K562 (cell line): ENCODE results near the gene TUBB4B. TPM values are rescaled to one million over a fixed set of nuclear protein-coding genes. Genes with fewer than 3 reads are reported as not detected.
A peak's percentile ranks its signal among the peaks of the same experiment; 100 is the strongest.

Experiments used
- BACH1 ChIP-seq: fragments of 200-800 bp; sonication (Bioruptor generic); IDR thresholded peaks from 2 replicates; pipeline ENCODE4 v1.6.1; 2016; ENCODE audit warnings: missing genetic modification characterization, missing compliant biosample characterization
- DLX4 ChIP-seq: fragments of 250-450 bp; sonication (Bioruptor Pico); IDR thresholded peaks from 2 replicates; pipeline ENCODE4 v1.6.1; 2021; ENCODE audit warnings: mild to moderate bottlenecking
- DMBX1 ChIP-seq: fragments of 250-450 bp; sonication (Bioruptor Pico); IDR thresholded peaks from 2 replicates; pipeline ENCODE4 v1.8.0; 2022; ENCODE audit warnings: inconsistent platforms, mild to moderate bottlenecking, moderate library complexity, borderline replicate concordance
- ETV5 ChIP-seq: sonication (generic); formaldehyde crosslinking; IDR thresholded peaks from 2 replicates; pipeline ENCODE4 v1.4.0; 2020; ENCODE audit warnings: low read depth, mild to moderate bottlenecking, missing genetic modification reagents
- FIP1L1 ChIP-seq: fragments of 200-400 bp; formaldehyde crosslinking; IDR thresholded peaks from 2 replicates; pipeline ENCODE4 v1.6.1; 2018; ENCODE audit warnings: mild to moderate bottlenecking, low read depth, low read length; ENCODE audit not compliant: poor library complexity, severe bottlenecking
- FOS ChIP-seq: IDR thresholded peaks from 3 replicates; pipeline ENCODE4 v1.6.1; 2011; ENCODE audit not compliant: insufficient read length; ENCODE audit errors: extremely low read depth
- KAT7 ChIP-seq: sonication (generic); formaldehyde crosslinking; IDR thresholded peaks from 2 replicates; pipeline ENCODE4 v1.8.0; 2022; ENCODE audit warnings: missing genetic modification reagents, mild to moderate bottlenecking, borderline replicate concordance
- KDM5B ChIP-seq: fragments of 200-600 bp; sonication (generic); IDR thresholded peaks from 2 replicates; pipeline ENCODE4 v1.6.1; 2012; ENCODE audit warnings: low read depth, mild to moderate bottlenecking, moderate library complexity, low read length, control low read depth, inconsistent platforms; ENCODE audit not compliant: insufficient replicate concordance
- MCM2 ChIP-seq: fragments of 450-650 bp; IDR thresholded peaks from 2 replicates; pipeline ENCODE4 v1.6.1; 2017; ENCODE audit warnings: low read depth, mild to moderate bottlenecking
- NR1H2 ChIP-seq: sonication (generic); formaldehyde crosslinking; IDR thresholded peaks from 2 replicates; pipeline ENCODE4 v1.4.0; 2020; ENCODE audit warnings: mild to moderate bottlenecking, missing genetic modification reagents
- POLR2G ChIP-seq: fragments of 200-400 bp; formaldehyde crosslinking; IDR thresholded peaks from 2 replicates; pipeline ENCODE4 v1.6.1; 2017; ENCODE audit warnings: low read depth, mild to moderate bottlenecking, antibody characterized with exemption, low read length, moderate library complexity
- PREB ChIP-seq: sonication (generic); formaldehyde crosslinking; IDR thresholded peaks from 2 replicates; pipeline ENCODE4 v1.8.1; 2023; ENCODE audit warnings: mild to moderate bottlenecking, missing genetic modification reagents
- SAP30 ChIP-seq: fragments of 200-600 bp; sonication (generic); IDR thresholded peaks from 2 replicates; pipeline ENCODE4 v1.6.1; 2012; ENCODE audit warnings: borderline replicate concordance, low read depth, mild to moderate bottlenecking, moderate library complexity, low read length, control low read depth, inconsistent platforms; ENCODE audit not compliant: insufficient read depth, poor library complexity, severe bottlenecking
- SFPQ ChIP-seq: fragments of 200-400 bp; formaldehyde crosslinking; IDR thresholded peaks from 2 replicates; pipeline ENCODE4 v1.6.1; 2017; ENCODE audit warnings: mild to moderate bottlenecking, low read depth, low read length, moderate library complexity
- SOX6 ChIP-seq: fragments of 450-650 bp; IDR thresholded peaks from 2 replicates; pipeline ENCODE4 v1.6.1; 2014; ENCODE audit warnings: mild to moderate bottlenecking
- TEAD2 ChIP-seq: fragments of 450-650 bp; IDR thresholded peaks from 2 replicates; pipeline ENCODE4 v1.6.1; 2016; ENCODE audit warnings: missing genetic modification characterization, control low read depth, missing compliant biosample characterization
- ZBTB9 ChIP-seq: fragments of 450-650 bp; formaldehyde crosslinking; IDR thresholded peaks from 2 replicates; pipeline ENCODE4 v1.4.0; 2020; ENCODE audit warnings: mild to moderate bottlenecking, moderate library complexity
- ZNF133 ChIP-seq: fragments of 250-450 bp; sonication (Bioruptor Pico); IDR thresholded peaks from 2 replicates; pipeline ENCODE4 v1.4.0; 2020; ENCODE audit warnings: mild to moderate bottlenecking
- ZNF395 ChIP-seq: fragments of 200-800 bp; sonication (Bioruptor generic); IDR thresholded peaks from 2 replicates; pipeline ENCODE4 v1.6.1; 2017; ENCODE audit warnings: missing genetic modification characterization, missing compliant biosample characterization
- ZSCAN32 ChIP-seq: fragments of 450-650 bp; formaldehyde crosslinking; IDR thresholded peaks from 2 replicates; pipeline ENCODE4 v1.4.0; 2020; ENCODE audit warnings: mild to moderate bottlenecking, moderate library complexity
- ZZZ3 ChIP-seq: fragments of 450-650 bp; IDR thresholded peaks from 2 replicates; pipeline ENCODE4 v1.6.1; 2016; ENCODE audit warnings: antibody characterized with exemption, mild to moderate bottlenecking, moderate library complexity
- polyA plus RNA-seq, 8 experiments: library from polyadenylated mRNA; depleted of rRNA in 4 of 8; stranded (reverse) in 5 of 8; unstranded in 3 of 8; fragments of >200 nt; fragmentation: Nextera tagmentation in 2 of 8; fragmentation: Illumina TruSeq in 1 of 8; extraction: Ambion mirVana in 2 of 8; extraction: Trizol in 1 of 8; gene quantifications; 2 replicates each; pipeline versions ENCODE4 v1.2.1 to v1.2.3, GENCODE V29; 2011 to 2014; ENCODE audit warnings: inconsistent platforms in 1 of 8, missing spikeins in 1 of 8
- total RNA-seq, 7 experiments: library from RNA; depleted of rRNA in 6 of 7; stranded (reverse); fragments of >200 nt in 6 of 7; fragmentation: Illumina TruSeq in 2 of 7; extraction: Trizol in 2 of 7; gene quantifications; 2 replicates each; pipeline versions ENCODE4 v1.2.1 to v1.2.3, GENCODE V29; 2011 to 2021; ENCODE audit warnings: low replicate concordance in 1 of 7

Gene TUBB4B
- total and polyA plus RNA-seq, 9 of the 15 experiments (the other 6 are each of a cell fraction or from before 2014, with no cell fraction given) = 24.1 to 443 (median 268) TPM

- TF ChIP-seq PREB (CRISPR knock-in tag) (no peak), SFPQ (no peak), ZSCAN32 (CRISPR knock-in tag) (no peak), KAT7 (CRISPR knock-in tag) (peak; percentile 90; the same call in 1 of the 2 replicates), POLR2G (no peak), KDM5B (peak; percentile 82), ZZZ3 (no peak), TEAD2 (tag) (no peak), ZNF133 (CRISPR knock-in tag) (no peak), BACH1 (tag) (no peak), FIP1L1 (peak; percentile 82), DMBX1 (CRISPR knock-in tag) (peak; percentile 64; the same call in 1 of the 2 replicates), ZBTB9 (CRISPR knock-in tag) (peak; percentile 93), ZNF395 (CRISPR knock-in tag) (no peak), SAP30 (peak; percentile 69), MCM2 (no peak), SOX6 (peak; percentile 58), ETV5 (peak; percentile 68; the same call in 1 of the 2 replicates), NR1H2 (CRISPR knock-in tag) (peak; percentile 92; the same call in 1 of the 2 replicates), FOS (no peak), DLX4 (CRISPR knock-in tag) (no peak)
Observed at GRCh38 chr9:137240318-137240840, 708 bp upstream of the TUBB4B start (continued).
